Fibroblast of the conjunctiva (primary cell): ENCODE results near the gene TIGD6.
"Not testable (repeated sequence)": the region's sequence is repeated elsewhere in the genome, so short reads cannot be mapped to it uniquely, and the experiment has no call there.

Experiments
- DNase-seq: peaks from one replicate; pipeline ENCODE4 v3.0.0-alpha.2; 2010; ENCODE audit warnings: low read depth

TIGD6 gene

DNA sequence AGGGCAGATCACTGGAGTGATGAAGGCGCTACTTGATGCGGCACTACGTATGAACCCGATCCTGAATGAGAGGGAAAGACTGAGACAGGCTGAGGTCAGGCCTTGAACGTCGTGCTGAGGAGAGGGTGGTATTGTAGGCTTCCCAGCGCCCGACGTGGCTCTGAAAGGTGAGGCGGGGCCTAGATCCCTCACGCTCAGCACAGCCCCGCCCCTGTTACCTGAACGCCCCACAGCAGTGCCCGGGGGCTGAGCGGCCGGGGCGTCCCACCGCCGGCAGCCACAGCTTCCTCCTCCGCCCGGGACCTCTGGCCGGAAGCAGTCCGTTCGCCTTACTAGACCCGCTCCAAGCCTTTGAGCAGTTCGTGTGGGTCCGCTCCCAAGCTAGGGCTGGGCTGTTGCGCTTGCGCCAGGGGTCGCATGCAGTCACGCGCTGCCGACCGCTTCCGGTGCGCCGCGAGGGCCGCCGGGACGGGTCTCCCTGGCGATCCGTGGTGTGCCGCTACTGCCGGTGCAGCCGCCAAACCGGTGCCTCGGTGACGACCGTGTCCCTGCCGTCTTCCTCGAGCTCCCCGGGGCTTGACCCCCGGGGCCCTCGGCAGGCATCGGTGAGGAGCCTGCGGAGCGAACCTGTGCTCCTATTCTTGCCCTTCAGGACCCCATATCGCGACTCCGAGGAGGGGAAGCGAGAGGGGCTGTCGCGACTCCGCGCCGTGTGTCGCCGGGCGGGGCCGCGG, at the start of gene TIGD6, which contains the start of gene HMGXB3:
TSS of gene TIGD6 (minus strand) at position 399 of the 734 bp plus-strand sequence. CDS start 4,306 bp downstream, outside the sequence.
TSS of gene HMGXB3 (plus strand) at position 484 of the 734 bp plus-strand sequence. CDS start 4,114 bp downstream, outside the sequence.
- peak; percentile 91 for DNase-seq

DNA sequence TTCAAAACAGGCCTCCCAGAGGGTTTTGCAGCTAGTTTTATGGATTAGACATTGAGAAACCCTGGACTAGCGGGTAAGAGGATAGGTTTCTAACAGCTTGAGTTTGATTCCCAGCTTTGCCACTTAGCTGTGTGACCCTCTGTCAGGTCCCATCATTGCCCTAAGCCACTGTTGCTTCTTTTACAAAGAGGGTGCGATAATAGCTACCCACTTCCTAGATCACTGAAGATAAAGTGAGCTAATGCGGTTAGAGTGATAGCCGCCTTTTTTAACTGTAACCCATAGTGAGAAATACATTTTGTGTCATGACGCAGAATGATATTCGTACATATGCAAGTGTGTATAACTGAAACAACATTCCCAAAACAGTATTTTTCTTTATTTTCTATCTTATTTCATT, 45.6 kb upstream of the TIGD6 start:
- no peak for DNase-seq

DNA sequence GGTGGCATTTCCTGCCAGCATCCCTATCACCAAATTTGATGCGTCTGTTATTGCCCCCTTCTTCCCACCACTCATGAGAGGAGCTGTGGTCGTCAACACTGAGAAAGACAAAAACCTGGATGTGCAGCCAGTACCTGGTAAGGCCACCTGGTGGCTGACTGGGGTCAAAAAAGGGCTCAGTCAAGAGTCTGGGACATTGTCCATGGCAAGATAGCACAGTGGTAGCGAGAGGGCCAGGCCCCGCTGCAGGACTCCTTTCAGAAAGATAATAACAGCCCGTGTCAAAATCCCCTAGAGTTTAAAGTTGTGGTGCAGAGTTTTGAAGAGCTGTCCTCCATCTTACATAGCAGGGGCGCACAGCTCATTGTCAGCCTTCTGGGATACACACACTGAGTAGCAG, 45.1 kb upstream of the TIGD6 start:
- no peak for DNase-seq

DNA sequence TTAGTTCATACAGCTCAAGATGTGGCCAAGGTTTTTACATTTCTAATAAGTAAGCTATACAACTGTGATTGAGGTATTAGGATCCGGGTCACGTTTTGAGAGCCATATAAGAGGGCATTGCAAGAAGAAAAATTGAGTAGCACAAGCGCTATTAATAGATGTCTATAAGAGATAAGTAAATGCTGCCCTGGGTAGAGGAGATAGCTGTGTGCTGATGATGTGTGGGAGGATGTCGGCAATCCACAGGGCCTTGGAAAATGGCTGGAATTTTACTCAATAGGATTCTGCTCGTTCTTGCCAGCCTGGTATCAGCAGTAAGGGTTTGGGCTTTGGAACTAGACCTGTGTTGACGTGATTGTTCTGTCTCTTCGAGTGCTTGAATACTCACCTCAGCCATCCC, 44.3 kb upstream of the TIGD6 start:
- DNase-seq: no peak

DNA sequence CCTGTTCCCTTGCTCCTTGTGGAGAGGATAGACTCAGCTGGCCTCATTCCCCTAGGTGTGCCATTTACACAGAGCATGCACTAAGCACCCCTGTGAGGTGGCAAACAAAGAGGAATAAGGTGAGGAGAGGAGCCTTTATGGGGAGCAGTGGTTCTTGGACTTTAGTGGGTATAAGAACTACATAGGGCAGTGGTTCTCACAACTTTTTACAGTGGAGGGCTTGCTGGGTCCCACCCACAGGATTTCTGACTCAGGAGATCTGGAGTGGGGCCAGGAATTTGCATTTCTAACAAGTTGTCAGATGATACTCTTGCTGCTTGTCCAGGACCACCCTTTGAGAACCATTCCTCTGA, 43.9 kb upstream of the TIGD6 start:
- no peak for DNase-seq

DNA sequence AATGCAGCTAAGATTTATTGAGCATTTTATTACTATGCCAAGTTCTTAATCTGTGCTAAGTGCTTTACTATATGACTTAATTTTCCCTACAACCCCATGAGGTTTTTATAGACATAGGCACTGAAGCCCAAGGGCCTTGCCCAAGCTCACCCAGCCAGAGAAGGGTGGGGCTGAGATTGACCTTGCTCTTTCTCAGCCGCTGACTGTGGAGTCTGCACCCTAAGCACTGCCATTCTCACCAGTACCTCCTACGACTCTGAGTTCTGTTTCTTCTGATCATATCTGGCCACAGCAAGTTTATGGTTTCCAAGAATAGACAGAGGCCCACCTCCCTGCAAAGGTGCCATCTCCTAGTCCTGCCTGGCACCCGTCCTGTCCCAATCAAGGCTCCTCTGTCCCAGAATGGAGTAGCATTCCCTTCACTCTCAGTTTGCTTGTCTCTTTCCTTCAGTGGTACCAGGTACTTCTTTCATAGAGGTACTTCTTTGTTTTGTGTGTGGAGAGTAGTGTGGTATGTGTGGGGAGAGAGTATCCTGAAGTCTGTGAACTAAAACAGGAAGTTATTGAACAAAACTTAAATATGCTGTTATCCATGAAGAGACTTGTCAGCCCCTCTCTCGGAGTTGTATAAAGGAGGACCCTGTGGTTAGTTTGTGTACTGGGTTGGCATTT, 43.3 kb upstream of the TIGD6 start:
- no peak for DNase-seq

DNA sequence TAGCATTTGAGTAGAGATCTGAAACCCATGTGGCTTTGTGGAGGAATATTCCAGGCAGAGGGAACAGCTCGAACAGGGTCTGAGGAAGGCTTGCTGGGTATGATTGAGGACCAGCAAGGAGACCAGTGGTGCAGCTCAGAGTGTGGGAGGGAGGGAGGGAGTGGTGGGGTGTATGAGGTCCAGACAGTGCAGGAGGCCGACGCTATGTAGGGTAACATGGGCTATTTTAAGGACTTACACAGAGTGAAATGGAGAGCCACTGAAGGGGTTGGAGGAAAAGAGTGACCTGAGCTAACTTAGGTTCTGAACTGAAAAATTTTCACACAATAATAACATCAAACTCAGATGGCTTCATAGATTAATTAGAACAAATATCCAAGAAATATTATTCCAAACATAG, 42.0 kb upstream of the TIGD6 start:
- DNase-seq: no peak

DNA sequence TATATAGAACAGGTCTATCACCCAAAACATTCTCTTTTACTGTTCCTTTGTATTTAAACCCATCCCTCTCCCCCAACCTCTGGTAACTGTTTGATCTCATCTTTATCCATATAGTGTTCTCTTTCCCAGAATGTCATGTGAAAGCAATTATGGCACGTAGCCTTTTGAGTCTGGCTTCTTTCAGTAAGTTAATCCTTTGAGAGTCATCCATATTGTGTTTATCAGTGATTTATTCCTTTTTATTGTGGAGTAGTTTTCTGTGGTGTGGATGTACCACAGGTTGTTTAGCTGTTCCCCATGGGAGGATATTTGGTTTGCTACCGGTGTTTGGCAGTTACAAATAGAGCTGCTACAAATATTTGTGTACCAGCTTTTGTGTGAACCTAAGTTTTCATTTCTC, 38.1 kb upstream of the TIGD6 start:
- no peak for DNase-seq

DNA sequence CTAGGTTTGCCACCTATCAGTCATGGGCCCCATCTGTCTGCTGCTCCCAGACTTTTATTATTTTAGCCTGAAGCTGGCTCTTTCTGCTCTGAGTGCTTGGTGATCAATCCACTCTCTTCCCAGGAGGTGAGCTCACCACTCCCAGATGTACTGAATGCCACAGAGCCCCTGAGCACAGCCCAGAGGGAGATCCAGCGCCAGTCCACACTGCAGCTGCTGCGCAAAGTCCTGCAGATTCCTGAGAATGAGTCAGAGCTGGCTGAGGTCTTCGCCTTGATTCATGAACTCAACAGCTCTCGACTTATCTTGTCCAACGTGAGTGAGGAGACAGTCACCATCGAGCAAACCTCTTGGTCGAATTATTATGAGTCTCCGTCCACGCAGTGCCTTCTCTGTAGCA, 36.1 kb upstream of the TIGD6 start:
- DNase-seq: peak; percentile 77

DNA sequence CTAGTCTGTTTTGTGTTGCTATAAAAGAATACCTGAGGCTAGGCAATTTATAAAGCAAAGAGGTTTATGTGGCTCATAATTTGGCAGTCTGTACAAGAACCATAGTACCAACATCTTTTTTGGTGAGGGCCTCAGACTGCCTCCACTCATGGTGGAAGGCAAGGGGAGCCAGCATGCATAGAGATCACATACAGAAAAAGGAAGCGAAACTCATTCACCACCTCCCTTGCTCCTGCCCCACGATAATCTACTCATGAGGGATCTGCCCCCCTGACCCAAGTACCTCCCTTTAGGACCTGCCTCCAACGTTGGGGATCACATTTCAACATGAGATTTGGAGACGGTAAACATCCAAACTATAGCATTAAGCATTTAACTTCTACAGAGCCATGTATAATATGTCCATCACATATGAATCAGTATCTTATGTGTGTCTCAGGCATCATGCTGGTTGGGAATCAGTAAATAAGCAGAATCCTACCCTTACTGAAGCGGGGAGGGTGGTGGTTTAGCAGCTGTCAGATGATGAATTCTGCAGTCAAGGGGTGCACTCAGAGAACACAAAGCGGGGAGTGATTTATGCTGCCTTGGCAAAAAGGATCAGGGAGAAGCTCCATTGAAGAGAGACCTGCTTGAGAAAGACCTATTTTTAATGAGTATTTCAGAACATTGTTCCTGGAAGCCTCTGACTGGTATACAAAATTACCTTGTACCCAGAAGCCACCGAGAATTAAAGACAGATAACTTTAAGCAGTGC, 34.9 kb upstream of the TIGD6 start:
- DNase-seq: no peak

DNA sequence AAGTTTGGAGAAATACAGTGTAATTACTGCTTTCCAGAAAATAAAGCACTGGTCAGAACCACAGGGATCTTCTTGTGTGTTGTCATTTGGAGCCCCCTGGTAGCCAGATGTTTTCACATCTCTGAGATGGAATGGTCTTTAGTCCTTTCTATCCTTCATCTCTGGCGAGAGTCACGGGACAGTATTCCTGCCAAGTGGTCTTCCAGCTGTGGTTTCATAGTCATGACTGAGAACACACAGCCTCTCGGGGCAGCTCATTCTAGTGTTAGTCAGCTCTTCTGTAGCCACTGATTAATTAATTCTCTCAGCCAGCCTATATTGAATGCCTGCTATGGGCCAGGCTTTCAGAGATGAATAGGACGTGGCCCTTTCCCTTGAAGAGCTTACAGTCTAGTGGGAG, 34.2 kb upstream of the TIGD6 start:
- DNase-seq: peak; percentile 63

DNA sequence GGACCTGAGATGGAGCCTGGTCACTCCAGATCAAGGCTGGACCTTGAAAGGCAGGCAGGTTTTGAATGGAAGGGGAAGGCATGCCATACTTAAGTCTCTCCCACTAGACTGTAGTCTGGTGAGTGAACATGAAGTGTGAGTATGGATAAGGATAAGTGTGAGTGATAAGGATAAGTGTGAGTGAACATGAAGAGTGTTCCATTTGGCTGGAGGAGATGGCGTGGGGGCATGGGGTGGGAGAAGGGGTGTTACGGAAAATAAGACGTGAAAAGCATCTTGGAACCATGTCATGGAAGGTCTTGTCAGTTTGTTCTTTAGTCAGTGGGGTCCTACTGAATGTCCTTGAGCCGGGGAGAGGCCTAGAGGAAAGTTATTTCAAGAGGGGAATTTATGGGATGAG, 32.9 kb upstream of the TIGD6 start:
- DNase-seq: no peak

DNA sequence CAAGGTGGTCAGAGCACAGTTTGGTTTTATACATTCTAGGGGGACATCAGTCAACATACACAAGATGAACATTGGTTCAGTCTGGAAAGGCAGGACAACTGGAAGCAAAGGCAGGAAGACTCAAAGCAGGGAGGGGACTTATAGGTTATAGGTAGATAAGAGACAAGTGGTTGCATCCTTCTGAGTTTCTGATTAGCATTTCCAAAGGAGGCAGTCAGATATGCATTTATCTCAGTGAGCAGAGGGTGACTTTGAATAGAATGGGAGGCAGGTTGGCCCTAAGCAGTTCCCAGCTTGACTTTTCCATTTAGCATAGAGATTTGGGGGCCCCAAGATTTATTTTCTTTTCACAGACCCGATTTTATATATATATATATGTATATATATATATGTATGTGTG, 27.6 kb upstream of the TIGD6 start:
- not testable (repeated sequence) for DNase-seq

DNA sequence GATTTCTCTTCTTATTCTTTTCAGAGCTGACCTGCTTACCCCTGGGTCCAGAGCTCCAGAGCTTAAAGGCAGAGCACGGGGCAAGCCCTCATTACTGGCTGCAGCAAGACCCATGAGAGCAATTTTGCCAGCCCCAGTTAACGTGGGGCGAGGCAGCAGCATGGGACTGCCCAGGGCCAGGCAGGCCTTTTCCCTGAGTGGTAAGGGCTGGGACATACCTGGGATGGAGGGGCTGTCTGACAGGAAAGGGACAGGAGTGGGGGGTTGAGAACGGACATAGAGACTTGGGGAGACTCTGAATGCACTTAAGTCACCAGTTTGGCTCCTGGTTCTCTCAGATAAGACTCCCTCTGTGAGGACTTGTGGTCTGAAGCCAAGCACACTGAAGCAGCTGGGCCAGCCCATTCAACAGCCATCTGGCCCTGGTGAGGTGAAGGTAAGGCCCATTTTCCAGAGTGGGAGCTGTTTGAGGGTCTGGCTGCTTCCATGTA, 26.3 kb upstream of the TIGD6 start:
- DNase-seq: no peak

DNA sequence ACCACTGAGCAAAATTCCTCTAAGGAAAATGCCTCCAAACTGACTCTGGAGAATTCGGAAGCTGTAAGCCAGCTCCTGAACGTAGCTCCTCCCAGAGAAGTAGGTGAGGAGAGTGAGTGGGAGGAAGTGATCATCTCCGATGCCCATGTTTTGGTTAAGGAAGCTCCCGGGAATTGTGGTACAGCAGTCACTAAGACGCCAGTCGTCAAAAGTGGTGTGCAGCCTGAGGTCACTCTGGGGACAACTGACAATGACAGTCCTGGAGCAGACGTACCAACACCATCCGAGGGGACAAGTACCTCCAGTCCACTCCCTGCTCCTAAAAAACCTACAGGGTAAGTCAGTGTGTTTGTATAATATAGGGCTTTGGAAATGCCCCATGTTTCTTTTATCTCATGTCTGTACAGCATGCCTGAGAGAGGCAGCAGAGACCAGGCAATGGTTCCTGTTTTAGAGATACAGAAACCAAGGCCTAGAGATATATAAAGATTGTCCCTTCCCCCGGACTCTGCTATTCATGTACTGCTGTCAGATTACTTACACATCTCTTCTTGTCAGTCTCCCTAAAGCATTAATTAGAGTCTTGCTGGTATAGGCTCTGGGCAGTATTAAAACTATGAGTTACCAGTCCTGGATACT, 24.0 kb upstream of the TIGD6 start:
- no peak for DNase-seq

DNA sequence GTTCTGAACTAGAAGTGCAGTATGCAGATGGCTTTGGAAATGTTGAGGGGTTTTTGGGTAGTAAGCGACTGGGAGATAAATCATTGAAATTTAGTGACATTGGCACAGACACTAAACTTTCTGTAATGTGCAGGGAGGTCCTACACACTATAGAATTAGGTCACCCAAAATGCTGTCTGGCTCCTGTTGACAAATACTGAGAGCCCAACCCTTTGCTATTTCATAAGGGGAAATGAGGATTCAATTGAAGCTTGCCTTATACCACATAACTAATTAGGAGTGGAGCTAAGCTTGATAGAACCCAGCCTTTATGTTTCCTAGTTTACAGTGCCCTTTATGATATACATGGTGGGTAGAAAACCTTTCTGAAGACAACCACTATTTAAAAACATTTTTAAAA, 22.7 kb upstream of the TIGD6 start:
- DNase-seq: no peak

DNA sequence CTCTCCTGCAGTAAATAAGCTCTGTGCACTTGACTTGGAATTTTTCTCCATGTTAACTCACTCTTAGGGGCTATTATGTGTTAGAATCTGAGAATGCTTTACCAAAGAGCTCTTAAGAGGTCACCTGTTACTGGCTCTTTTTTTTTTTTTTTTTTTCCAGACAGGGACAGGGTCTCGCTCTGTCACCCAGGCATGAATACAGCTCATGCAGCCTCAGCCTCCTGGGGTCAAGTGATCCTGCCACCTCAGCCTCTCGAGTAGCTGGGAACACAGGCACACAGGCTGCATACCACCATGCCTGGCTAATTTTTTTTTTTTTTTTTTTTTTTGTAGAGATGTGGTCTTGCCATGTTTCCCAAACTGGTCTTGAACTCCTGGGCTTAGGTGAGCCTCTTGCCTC, 22.2 kb upstream of the TIGD6 start:
- no peak for DNase-seq

DNA sequence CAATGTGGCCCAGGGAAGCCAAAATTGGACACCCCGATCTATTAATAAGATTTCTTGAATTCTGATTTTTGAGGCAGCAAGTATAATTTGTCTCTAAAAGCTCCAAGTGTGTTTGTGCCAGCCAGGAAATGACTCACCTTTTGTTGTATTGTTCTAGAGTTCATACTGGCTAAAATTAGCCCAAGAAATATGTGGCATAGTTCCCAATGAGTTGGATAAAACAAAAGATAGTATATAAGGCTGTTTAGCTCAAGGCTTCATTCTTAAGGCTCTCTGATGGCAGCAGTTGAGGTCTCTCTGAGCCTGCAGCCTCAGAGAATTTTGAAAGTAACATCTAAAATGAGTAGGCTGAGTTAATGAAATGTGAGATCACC, 21.7 kb upstream of the TIGD6 start:
- DNase-seq: peak; percentile 52

DNA sequence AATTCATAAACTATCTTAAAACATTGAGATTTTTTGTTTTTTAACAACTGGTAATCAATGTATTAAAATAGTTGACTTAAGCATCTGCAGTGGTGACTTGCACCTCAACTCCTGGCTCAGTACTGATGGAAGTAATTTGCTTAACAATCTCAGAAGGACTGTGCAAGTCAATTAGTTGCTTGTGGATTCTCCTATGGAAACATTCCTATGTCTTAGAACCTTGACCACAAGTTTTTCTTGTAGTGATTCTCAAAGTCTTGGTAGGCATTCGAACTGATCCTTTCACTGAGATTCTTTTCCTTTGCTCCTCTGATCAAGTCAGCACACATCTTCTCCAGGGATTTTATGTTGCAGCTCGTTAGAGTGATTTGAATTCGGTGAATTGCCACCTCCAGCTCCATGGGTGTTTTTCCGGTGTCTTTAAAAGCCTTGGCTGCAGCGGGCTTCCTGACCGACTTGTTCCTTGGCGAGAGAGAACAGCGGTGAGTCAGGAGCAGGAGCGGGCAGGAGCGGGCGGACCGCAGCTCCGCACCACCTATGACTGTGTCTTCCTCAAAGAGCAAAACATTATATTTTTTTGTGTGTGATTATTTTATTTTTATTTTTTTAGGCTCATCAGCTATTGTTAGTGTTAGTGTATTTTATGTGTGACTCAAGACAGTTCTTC, 21.2 kb upstream of the TIGD6 start:
- DNase-seq: no peak

DNA sequence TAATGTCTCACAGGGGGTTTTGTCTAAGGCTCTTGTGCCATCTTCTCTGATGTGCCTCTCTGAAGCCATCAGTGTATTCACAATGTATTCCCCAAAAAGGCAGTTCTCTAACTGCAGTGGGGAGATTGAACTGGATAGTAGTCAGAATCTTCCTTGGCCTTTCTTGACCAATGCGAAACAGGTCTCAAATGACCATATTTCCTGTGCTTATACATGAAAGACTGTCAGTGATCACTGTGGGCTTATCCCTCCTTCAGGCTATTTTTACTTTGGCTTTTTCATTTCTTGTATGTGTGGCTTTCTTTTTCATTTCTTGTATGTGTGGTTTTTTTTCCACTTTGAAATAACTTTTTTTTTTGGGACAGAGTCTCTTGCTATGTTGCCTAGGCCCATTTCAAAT, 19.8 kb upstream of the TIGD6 start:
- no peak for DNase-seq

DNA sequence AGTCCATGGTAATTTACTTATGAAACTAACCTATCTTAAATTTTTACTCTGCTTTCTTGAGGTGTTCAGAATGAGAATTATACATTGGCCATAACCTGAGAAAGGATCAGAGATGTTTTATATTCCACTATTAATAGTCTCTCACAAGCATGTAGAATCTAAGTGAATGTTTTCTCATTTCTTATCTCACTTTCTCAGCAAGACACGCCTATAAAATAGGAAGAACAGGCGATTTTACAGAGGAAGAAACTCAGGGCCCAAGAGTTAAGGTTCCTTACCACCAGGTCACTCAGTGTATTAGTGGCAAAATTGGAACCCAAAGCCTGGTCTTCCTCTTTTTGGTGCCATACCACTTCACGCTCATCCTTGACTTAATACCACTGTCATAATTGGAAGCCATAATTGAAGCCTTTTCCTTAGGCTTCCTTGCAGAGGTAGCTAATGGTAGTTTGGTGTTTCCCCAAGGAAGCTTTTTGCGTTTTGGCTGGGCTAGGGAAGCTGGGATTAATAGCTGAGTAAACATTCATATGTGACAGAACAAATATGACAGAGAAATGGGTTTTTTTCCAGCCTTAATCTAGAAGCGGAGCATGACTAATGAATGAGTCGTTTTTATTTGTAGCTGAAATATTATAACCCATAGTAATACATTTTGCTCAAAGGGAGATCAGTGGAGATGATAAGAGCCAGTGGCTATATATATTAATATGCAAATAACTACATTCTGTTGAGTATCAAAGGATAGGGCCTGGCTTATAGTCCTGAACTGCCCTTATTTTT, 17.0 kb upstream of the TIGD6 start:
- DNase-seq: no peak
